Measurements from ENCODE around the gene MAML2.

DNA sequence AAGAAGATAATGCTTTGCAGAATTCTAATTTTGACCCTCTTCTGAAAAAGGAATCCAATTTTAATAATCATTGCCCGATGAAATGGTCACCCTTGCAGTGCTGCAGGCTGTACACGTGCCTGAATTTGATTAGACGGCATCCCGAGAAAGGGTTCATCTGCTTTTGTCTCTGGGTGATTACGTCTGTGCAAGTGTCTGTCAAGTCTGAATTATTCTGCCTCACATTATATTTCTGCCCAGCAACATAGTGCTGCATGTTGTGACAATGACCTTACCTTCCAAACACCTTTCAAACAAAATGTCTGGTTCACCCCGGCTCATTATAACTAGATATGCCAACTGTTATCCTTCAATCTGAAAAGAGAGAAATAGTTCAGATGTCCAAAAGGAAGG, 164.1 kb downstream of the MAML2 start:
- TF ChIP-seq POLR2AphosphoS5 (IDR thresholded peaks at IDR 0.05; ENCODE audit: low read depth, low read length) (no peak), RAD21 (IDR thresholded peaks at IDR 0.05; ENCODE audit: low read length) (no peak)
- TF ChIP-seq, protein P1, sequence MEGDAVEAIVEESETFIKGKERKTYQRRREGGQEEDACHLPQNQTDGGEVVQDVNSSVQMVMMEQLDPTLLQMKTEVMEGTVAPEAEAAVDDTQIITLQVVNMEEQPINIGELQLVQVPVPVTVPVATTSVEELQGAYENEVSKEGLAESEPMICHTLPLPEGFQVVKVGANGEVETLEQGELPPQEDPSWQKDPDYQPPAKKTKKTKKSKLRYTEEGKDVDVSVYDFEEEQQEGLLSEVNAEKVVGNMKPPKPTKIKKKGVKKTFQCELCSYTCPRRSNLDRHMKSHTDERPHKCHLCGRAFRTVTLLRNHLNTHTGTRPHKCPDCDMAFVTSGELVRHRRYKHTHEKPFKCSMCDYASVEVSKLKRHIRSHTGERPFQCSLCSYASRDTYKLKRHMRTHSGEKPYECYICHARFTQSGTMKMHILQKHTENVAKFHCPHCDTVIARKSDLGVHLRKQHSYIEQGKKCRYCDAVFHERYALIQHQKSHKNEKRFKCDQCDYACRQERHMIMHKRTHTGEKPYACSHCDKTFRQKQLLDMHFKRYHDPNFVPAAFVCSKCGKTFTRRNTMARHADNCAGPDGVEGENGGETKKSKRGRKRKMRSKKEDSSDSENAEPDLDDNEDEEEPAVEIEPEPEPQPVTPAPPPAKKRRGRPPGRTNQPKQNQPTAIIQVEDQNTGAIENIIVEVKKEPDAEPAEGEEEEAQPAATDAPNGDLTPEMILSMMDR (IDR thresholded peaks at IDR 0.05): no peak

Measured in SK-N-SH (cell line).